HCT116 (cell line): ENCODE data around the gene FHIT. TPM values are rescaled to one million over a fixed set of nuclear protein-coding genes. Genes with fewer than 3 reads are reported as not detected.

Experiments
- ATAC-seq: fragments of 200-7000 bp; cut with Tn5 transposase; 2 replicates; pipeline ENCODE4 v1.9.1; 2020; ENCODE audit warnings: mild to moderate bottlenecking, moderate library complexity
- BruUV-seq: library from RNA; stranded (reverse); fragments of 400-500 nt; replicated peaks from 2 replicates; lab custom pipeline; 2021; lab: Mats Ljungman, UMichigan
- CTCF ChIA-PET: fragments of 300-600 bp; sonication (Branson Sonifier 250); formaldehyde crosslinking; loops from one replicate; lab custom pipeline; 2021; ENCODE audit warnings: antibody characterized with exemption; lab: Charles Lee
- POLR2A ChIA-PET: fragments of 300-600, 350-600 bp; sonication (Branson Sonifier 250); formaldehyde crosslinking; loops from one replicate; lab custom pipeline; 2021; ENCODE audit warnings: antibody characterized with exemption; lab: Charles Lee
- RAD21 ChIA-PET, 2 experiments: fragments of 300-600 bp; sonication (Branson Sonifier 250); formaldehyde crosslinking; loops; one replicate each; lab custom pipeline; 2023; ENCODE audit warnings: low total read pairs in 2 of 2; ENCODE audit not compliant: uncharacterized antibody in 2 of 2, unreplicated experiment in 2 of 2, low non-redundant PET in 1 of 2; lab: Charles Lee
- DNase-seq: peaks from one replicate; pipeline ENCODE4 v3.0.0-alpha.2; 2010; ENCODE audit warnings: low read depth, low spot score
- H2AFZ ChIP-seq: fragments of 200-600 bp; shearing (Covaris generic), sonication (generic); 2 replicates; pipeline ENCODE4 v1.6.1; 2017; ENCODE audit warnings: low read depth, mixed run types, mixed read lengths, antibody characterized with exemption, low read length; ENCODE audit not compliant: poor library complexity, severe bottlenecking
- H3K27ac ChIP-seq: 2 replicates; pipeline ENCODE4 v1.5.1; 2012; ENCODE audit warnings: low read depth, low read length
- H3K27me3 ChIP-seq: fragments of 200-600 bp; sonication (generic); 2 replicates; pipeline ENCODE4 v1.6.1; 2016; ENCODE audit warnings: mixed run types, low read length, mixed read lengths; ENCODE audit not compliant: insufficient read depth
- H3K36me3 ChIP-seq, 2 experiments: fragments of 200-500 bp in 1 of 2; fragments of 200-600 bp in 1 of 2; sonication (Bioruptor generic) in 1 of 2; sonication (generic) in 1 of 2; 2 replicates each; pipeline versions ENCODE4 v1.5.1 to v1.6.1; 2014 to 2016; ENCODE audit warnings: low read length in 2 of 2, inconsistent platforms in 1 of 2, mixed read lengths in 1 of 2, mixed run types in 1 of 2; ENCODE audit not compliant: insufficient read depth in 2 of 2, control insufficient read depth in 1 of 2
- H3K4me1 ChIP-seq, 2 experiments: fragments of 200-600 bp in 1 of 2; sonication (generic) in 1 of 2; 2 replicates each; pipeline versions ENCODE4 v1.5.1 to v1.6.1; 2012 to 2017; ENCODE audit warnings: low read length in 2 of 2, inconsistent platforms in 1 of 2, mild to moderate bottlenecking in 1 of 2, mixed read lengths in 1 of 2, mixed run types in 1 of 2, moderate library complexity in 1 of 2; ENCODE audit not compliant: insufficient read depth in 2 of 2, control insufficient read depth in 1 of 2
- H3K4me2 ChIP-seq: fragments of 200-600 bp; sonication (generic); 2 replicates; pipeline ENCODE4 v1.6.1; 2017; ENCODE audit warnings: mixed run types, low read length, mixed read lengths
- H3K4me3 ChIP-seq, 2 experiments: fragments of 200-600 bp in 1 of 2; sonication (generic) in 1 of 2; replicated peaks in 1 of 2; 2 replicates each; pipeline ENCODE4 v1.5.1; 2011 to 2016; ENCODE audit warnings: low read length in 2 of 2, control low read depth in 1 of 2, low read depth in 1 of 2, mild to moderate bottlenecking in 1 of 2, mixed read lengths in 1 of 2, mixed run types in 1 of 2
- H3K79me2 ChIP-seq: fragments of 200-600 bp; sonication (generic); 2 replicates; pipeline ENCODE4 v1.6.1; 2017; ENCODE audit warnings: mild to moderate bottlenecking, mixed run types, low read length, moderate library complexity, mixed read lengths; ENCODE audit not compliant: insufficient read depth
- H3K9ac ChIP-seq: fragments of 200-600 bp; sonication (generic); 2 replicates; pipeline ENCODE4 v1.6.1; 2016; ENCODE audit warnings: low read length, mixed read lengths
- H3K9me2 ChIP-seq: fragments of 200-600 bp; sonication (generic), shearing (Covaris generic); 2 replicates; pipeline ENCODE4 v1.6.1; 2017; ENCODE audit warnings: mixed run types, mild to moderate bottlenecking, moderate library complexity; ENCODE audit not compliant: insufficient read depth
- H3K9me3 ChIP-seq, 2 experiments: fragments of 200-500 bp in 1 of 2; fragments of 200-600 bp in 1 of 2; sonication (Bioruptor generic) in 1 of 2; sonication (generic) in 1 of 2; 2 replicates each; pipeline ENCODE4 v1.6.1; 2014 to 2017; ENCODE audit warnings: low read length in 2 of 2, mixed read lengths in 2 of 2, inconsistent platforms in 1 of 2, low read depth in 1 of 2, mild to moderate bottlenecking in 1 of 2, mixed run types in 1 of 2, moderate library complexity in 1 of 2; ENCODE audit not compliant: control insufficient read depth in 1 of 2, insufficient read depth in 1 of 2
- H4K20me1 ChIP-seq: fragments of 200-600 bp; sonication (generic), shearing (Covaris generic); 2 replicates; pipeline ENCODE4 v1.6.1; 2017; ENCODE audit warnings: mixed run types, mild to moderate bottlenecking, moderate library complexity; ENCODE audit not compliant: insufficient read depth
- FOSL1 ChIP-seq: IDR thresholded peaks from 2 replicates; pipeline ENCODE4 v1.6.1; 2012; ENCODE audit warnings: low read depth
- MAX ChIP-seq: IDR thresholded peaks from 2 replicates; pipeline ENCODE4 v1.6.1; 2012
- TCF7L2 ChIP-seq: IDR thresholded peaks from 2 replicates; pipeline ENCODE4 v1.7.0; 2011; ENCODE audit warnings: borderline replicate concordance, inconsistent platforms; ENCODE audit not compliant: insufficient read depth, insufficient read length; ENCODE audit errors: extremely low read depth
- ZFX ChIP-seq: fragments of 450-650 bp; IDR thresholded peaks from 2 replicates; pipeline ENCODE4 v1.6.1; 2017
- ZNF274 ChIP-seq: fragments of 200-500 bp; sonication (Bioruptor generic); IDR thresholded peaks from 2 replicates; pipeline ENCODE4 v1.6.1; 2014; ENCODE audit warnings: mild to moderate bottlenecking, low read depth, low read length, inconsistent platforms
- intact Hi-C: fragments of 100-400 bp; cut with micrococcal nuclease; formaldehyde crosslinking; loops from 2 replicates; pipeline ENCODE4 v1.10.0; 2022
- total RNA-seq: library from RNA; stranded (reverse); gene quantifications from one replicate; pipeline ENCODE4 v1.2.1, GENCODE V29; 2021; ENCODE audit not compliant: unreplicated experiment
- TF ChIP-seq, protein P1 (sequence below): IDR thresholded peaks from 2 replicates; pipeline ENCODE4 v1.6.1; 2012; ENCODE audit warnings: low read depth

Gene FHIT
- total RNA-seq, 1 experiment from 2014 or later, result 20.1 TPM

GRCh38 chr3:60024400-60024799, 1226.9 kb downstream of the FHIT start:
- Histone ChIP-seq H2AFZ (no peak overlapping the region), H3K9me3 (no peaks in the 10 kb centered on the region), H3K27me3 (no peaks in the 10 kb centered on the region; the same call in 1 of the 2 replicates), H3K4me3 (no peak overlapping the region), H3K9me2 (no peaks in the 10 kb centered on the region), H3K36me3 (no peaks in the 10 kb centered on the region), H3K4me1 (no peaks in the 10 kb centered on the region), H3K79me2 (no peaks in the 10 kb centered on the region), H4K20me1 (no peaks in the 10 kb centered on the region), H3K27ac (no peak overlapping the region), H3K4me2 (no peak overlapping the region), H3K9ac (no peak overlapping the region)
- no TSS peak for BruUV-seq
- ChIA-PET POLR2A (no interaction called here), RAD21 (no interaction called here), CTCF (no interaction called here)
- TF ChIP-seq MAX, result no peak
- no peak for TF ChIP-seq ZNF274
- no peak for TF ChIP-seq FOSL1
- TF ChIP-seq, protein P1, sequence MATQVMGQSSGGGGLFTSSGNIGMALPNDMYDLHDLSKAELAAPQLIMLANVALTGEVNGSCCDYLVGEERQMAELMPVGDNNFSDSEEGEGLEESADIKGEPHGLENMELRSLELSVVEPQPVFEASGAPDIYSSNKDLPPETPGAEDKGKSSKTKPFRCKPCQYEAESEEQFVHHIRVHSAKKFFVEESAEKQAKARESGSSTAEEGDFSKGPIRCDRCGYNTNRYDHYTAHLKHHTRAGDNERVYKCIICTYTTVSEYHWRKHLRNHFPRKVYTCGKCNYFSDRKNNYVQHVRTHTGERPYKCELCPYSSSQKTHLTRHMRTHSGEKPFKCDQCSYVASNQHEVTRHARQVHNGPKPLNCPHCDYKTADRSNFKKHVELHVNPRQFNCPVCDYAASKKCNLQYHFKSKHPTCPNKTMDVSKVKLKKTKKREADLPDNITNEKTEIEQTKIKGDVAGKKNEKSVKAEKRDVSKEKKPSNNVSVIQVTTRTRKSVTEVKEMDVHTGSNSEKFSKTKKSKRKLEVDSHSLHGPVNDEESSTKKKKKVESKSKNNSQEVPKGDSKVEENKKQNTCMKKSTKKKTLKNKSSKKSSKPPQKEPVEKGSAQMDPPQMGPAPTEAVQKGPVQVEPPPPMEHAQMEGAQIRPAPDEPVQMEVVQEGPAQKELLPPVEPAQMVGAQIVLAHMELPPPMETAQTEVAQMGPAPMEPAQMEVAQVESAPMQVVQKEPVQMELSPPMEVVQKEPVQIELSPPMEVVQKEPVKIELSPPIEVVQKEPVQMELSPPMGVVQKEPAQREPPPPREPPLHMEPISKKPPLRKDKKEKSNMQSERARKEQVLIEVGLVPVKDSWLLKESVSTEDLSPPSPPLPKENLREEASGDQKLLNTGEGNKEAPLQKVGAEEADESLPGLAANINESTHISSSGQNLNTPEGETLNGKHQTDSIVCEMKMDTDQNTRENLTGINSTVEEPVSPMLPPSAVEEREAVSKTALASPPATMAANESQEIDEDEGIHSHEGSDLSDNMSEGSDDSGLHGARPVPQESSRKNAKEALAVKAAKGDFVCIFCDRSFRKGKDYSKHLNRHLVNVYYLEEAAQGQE, result no peak
- ATAC-seq (no peak), DNase-seq (no peak)
- intact Hi-C loops, result no loop called here

- no peak for DNase-seq
- Histone ChIP-seq H2AFZ (no peak overlapping the region), H3K9ac (no peak overlapping the region), H3K4me2 (no peak overlapping the region), H3K27me3 (no peaks in the 10 kb centered on the region), H4K20me1 (no peaks in the 10 kb centered on the region), H3K79me2 (no peaks in the 10 kb centered on the region), H3K27ac (no peak overlapping the region), H3K36me3 (no peaks in the 10 kb centered on the region), H3K4me1 (no peaks in the 10 kb centered on the region), H3K4me3 (no peak overlapping the region), H3K9me2 (no peaks in the 10 kb centered on the region), H3K9me3 (no peaks in the 10 kb centered on the region)
- TF ChIP-seq TCF7L2 (no peak), ZFX (no peak), FOSL1 (no peak)
- ChIA-PET RAD21 (no interaction called here), POLR2A (no interaction called here), CTCF (no interaction called here)
- BruUV-seq, result no TSS peak
- no peak for ATAC-seq
- intact Hi-C loops, result no loop called here
Observed at GRCh38 chr3:60023189-60023588, 1228.1 kb downstream of the FHIT start.
